NCI-H2227 treated with DMSO at 0.1 percent for 48 hours (cell line): ENCODE measurements around the gene ACTR3.
A peak's percentile ranks its signal among the peaks of the same experiment; 100 is the strongest.

ENCODE experiments used
- DNase-seq: peaks from one replicate; lab custom pipeline; 2025; lab: John Stamatoyannopoulos, UW

The ACTR3 gene

GRCh38 chr2:113966832-113967231 lies 76.9 kb downstream of the ACTR3 start:
- no peak for DNase-seq

GRCh38 chr2:113967272-113967671 lies 77.4 kb downstream of the ACTR3 start:
- no peak for DNase-seq

GRCh38 chr2:113972766-113973165 lies 82.9 kb downstream of the ACTR3 start:
- DNase-seq, result no peak

- DNase-seq, result no peak
These were observed 83.9 kb downstream of the ACTR3 start for GRCh38 chr2:113973810-113974209.

GRCh38 chr2:113974727-113975126 lies 84.8 kb downstream of the ACTR3 start:
- DNase-seq, result peak; percentile 18

- DNase-seq, result no peak
These were observed 86.5 kb downstream of the ACTR3 start for GRCh38 chr2:113976277-113976928.

- DNase-seq, result no peak
These were observed 87.3 kb downstream of the ACTR3 start for GRCh38 chr2:113977060-113977659.

- DNase-seq, result no peak
These were observed 88.0 kb downstream of the ACTR3 start for GRCh38 chr2:113977660-113978523.

GRCh38 chr2:113978524-113979190 lies 88.8 kb downstream of the ACTR3 start:
- DNase-seq, result no peak

GRCh38 chr2:113979191-113980128 lies 89.6 kb downstream of the ACTR3 start:
- no peak for DNase-seq

GRCh38 chr2:113980946-113981345 lies 91.1 kb downstream of the ACTR3 start:
- no peak for DNase-seq

GRCh38 chr2:113981404-113982134 lies 91.7 kb downstream of the ACTR3 start:
- no peak for DNase-seq

GRCh38 chr2:113985554-113986397 lies 95.9 kb downstream of the ACTR3 start:
- DNase-seq, result no peak

GRCh38 chr2:113986762-113987290 lies 96.9 kb downstream of the ACTR3 start:
- no peak for DNase-seq

- DNase-seq, result no peak
These were observed 102.2 kb downstream of the ACTR3 start for GRCh38 chr2:113992090-113992489.

GRCh38 chr2:113996671-113997594 lies 107.0 kb downstream of the ACTR3 start:
- no peak for DNase-seq

GRCh38 chr2:114001152-114001551 lies 111.3 kb downstream of the ACTR3 start:
- no peak for DNase-seq

GRCh38 chr2:114001937-114002336 lies 112.0 kb downstream of the ACTR3 start:
- no peak for DNase-seq
